ENCODE results near the gene MID1. TPM values are rescaled to one million over a fixed set of nuclear protein-coding genes. Genes with fewer than 3 reads are reported as not detected.

MID1 gene
- total and polyA plus RNA-seq, 4 donors: 4.3 to 25.8 (median 12.9) TPM

- DNase-seq (peak in 2 of 3 donors; percentile 45 to 55), ATAC-seq (ENCODE audit: insufficient read depth, low FRiP score) (no peak)
- no peaks in the 10 kb centered on the region for H3K36me3 ChIP-seq (ENCODE audit: control insufficient read depth in 4 of 4, insufficient read depth in 4 of 4, low read length in 4 of 4)
- no peak overlapping the region for H3K9ac ChIP-seq (ENCODE audit: insufficient read depth in 1 of 2, low read length in 2 of 2)
- no peak for TF ChIP-seq CTCF (IDR thresholded peaks at IDR 0.05; ENCODE audit: control extremely low read depth, extremely low read depth)
- no peak overlapping the region for H3K4me3 ChIP-seq
- peaks cover 0 to 33% (median 0%) of the 10 kb centered on the region in 5 donors for H3K4me1 ChIP-seq (ENCODE audit: control insufficient read depth in 5 of 5, insufficient read depth in 5 of 5, low read length in 5 of 5)
- H3K9me3 ChIP-seq (ENCODE audit: control insufficient read depth in 4 of 4, insufficient read depth in 3 of 4, low read length in 3 of 4): peaks cover 0 to 1% (median 0%) of the 10 kb centered on the region in 4 donors
- no peak overlapping the region for H3K27ac ChIP-seq (ENCODE audit: low read depth in 1 of 2, low read length in 1 of 2)
- peaks cover 0 to 16% (median 8%) of the 10 kb centered on the region in 3 donors for H3K27me3 ChIP-seq (ENCODE audit: control insufficient read depth in 3 of 3, insufficient read depth in 3 of 3, low read length in 2 of 3)
- WGBS, 2 donors: 35 to 67% methylated on average over 4 of the region's 4 CpGs
Observed at GRCh38 chrX:10611441-10612090, 8.8 kb downstream of the MID1 start.

DNA sequence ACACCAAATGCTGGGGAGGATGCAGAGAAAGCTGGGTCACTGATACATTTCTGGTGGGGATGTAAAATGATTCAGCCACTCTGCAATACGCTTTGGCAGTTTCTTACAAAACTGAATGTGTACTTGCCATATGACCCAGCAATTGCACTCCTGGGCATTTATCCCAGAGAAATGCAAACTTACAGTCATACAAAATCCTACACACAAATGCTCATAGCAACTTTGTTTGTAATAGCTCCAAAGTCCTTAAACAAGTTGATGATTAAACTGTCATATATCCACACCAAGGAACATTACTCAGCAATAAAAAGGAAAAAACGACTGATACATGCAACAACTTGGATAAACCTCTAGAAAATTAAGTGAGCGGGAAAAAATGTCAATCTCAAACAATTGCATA lies 12.3 kb downstream of the MID1 start:
- TF ChIP-seq CTCF (IDR thresholded peaks at IDR 0.05; ENCODE audit: control extremely low read depth, extremely low read depth): no peak
- Histone ChIP-seq H3K9me3 (ENCODE audit: control insufficient read depth in 4 of 4, insufficient read depth in 3 of 4, low read length in 3 of 4) (peaks cover 0 to under 1% (median 0%) of the 10 kb centered on the region in 4 donors), H3K36me3 (ENCODE audit: control insufficient read depth in 4 of 4, insufficient read depth in 4 of 4, low read length in 4 of 4) (no peaks in the 10 kb centered on the region), H3K4me3 (no peak overlapping the region), H3K9ac (ENCODE audit: insufficient read depth in 1 of 2, low read length in 2 of 2) (no peak overlapping the region), H3K27me3 (ENCODE audit: control insufficient read depth in 3 of 3, insufficient read depth in 3 of 3, low read length in 2 of 3) (peaks cover 0 to 17% (median 12%) of the 10 kb centered on the region in 3 donors), H3K4me1 (ENCODE audit: control insufficient read depth in 5 of 5, insufficient read depth in 5 of 5, low read length in 5 of 5) (peaks cover 0 to 23% (median 4%) of the 10 kb centered on the region in 5 donors), H3K27ac (ENCODE audit: low read depth in 1 of 2, low read length in 1 of 2) (no peak overlapping the region)
- WGBS, 2 donors: 72 to 86% methylated on average over 3 of the region's 3 CpGs
- ATAC-seq (ENCODE audit: insufficient read depth, low FRiP score): no peak
- DNase-seq: peak in 2 of 3 donors; percentile 70 to 76

DNA sequence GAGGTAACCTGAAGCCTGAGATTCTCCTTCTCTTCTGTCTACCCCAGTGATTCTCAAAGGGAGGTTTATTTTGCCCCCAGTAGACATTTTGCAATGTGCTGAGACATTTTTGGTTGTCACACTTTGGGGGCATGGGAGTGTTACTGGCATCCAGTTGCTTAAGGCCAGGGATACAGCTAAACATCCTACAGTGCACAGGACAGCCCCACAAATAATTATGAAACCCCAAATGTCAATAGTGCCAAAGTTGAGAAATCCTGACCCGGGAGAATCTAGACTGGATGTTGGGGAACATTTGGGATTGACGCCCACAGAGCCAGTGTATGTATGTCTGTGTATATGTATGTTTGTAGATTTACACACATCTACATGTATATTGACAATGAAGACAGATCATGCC lies 13.2 kb downstream of the MID1 start:
- Histone ChIP-seq H3K4me1 (ENCODE audit: control insufficient read depth in 5 of 5, insufficient read depth in 5 of 5, low read length in 5 of 5) (peaks cover 0 to 18% (median 4%) of the 10 kb centered on the region in 5 donors), H3K9ac (ENCODE audit: insufficient read depth in 1 of 2, low read length in 2 of 2) (no peak overlapping the region), H3K4me3 (no peak overlapping the region), H3K36me3 (ENCODE audit: control insufficient read depth in 4 of 4, insufficient read depth in 4 of 4, low read length in 4 of 4) (no peaks in the 10 kb centered on the region), H3K27me3 (ENCODE audit: control insufficient read depth in 3 of 3, insufficient read depth in 3 of 3, low read length in 2 of 3) (peaks cover 0 to 17% (median 14%) of the 10 kb centered on the region in 3 donors), H3K9me3 (ENCODE audit: control insufficient read depth in 4 of 4, insufficient read depth in 3 of 4, low read length in 3 of 4) (no peaks in the 10 kb centered on the region), H3K27ac (ENCODE audit: low read depth in 1 of 2, low read length in 1 of 2) (no peak overlapping the region)
- DNase-seq: no peak
- no peak for TF ChIP-seq CTCF (IDR thresholded peaks at IDR 0.05; ENCODE audit: control extremely low read depth, extremely low read depth)
- ATAC-seq (ENCODE audit: insufficient read depth, low FRiP score): no peak
- WGBS, 2 donors: 79 to 89% methylated on average over 2 of the region's 2 CpGs
